CD4-positive, alpha-beta T cell (primary cell): ENCODE data around the gene MVP. TPM values are rescaled to one million over a fixed set of nuclear protein-coding genes. Genes with fewer than 3 reads are reported as not detected.

Source experiments
- ATAC-seq: fragments of 200-7000 bp; cut with Tn5 transposase; one replicate; pipeline ENCODE4 v1.10.0; 2022; ENCODE audit warnings: mild to moderate bottlenecking; ENCODE audit not compliant: poor library complexity
- CTCF ChIA-PET: fragments of 350-600 bp; sonication (Branson Sonifier 250); formaldehyde crosslinking; loops from one replicate; lab custom pipeline; 2021; ENCODE audit warnings: antibody characterized with exemption, inconsistent platforms; lab: Charles Lee
- POLR2A ChIA-PET: fragments of 350-600 bp; sonication (Branson Sonifier 250); formaldehyde crosslinking; loops from one replicate; lab custom pipeline; 2021; ENCODE audit warnings: antibody characterized with exemption, inconsistent platforms; lab: Charles Lee
- DNase-seq, 14 experiments: peaks; one replicate each; pipeline ENCODE4 v3.0.0-alpha.2; 2013 to 2020; ENCODE audit warnings: mixed read lengths in 2 of 14
- H3K27ac ChIP-seq, 2 donors: one replicate each; pipeline versions ENCODE4 v1.5.1 to v1.7.0; 2013; ENCODE audit warnings: low read length in 2 of 2, low read depth in 1 of 2, mild to moderate bottlenecking in 1 of 2
- H3K27me3 ChIP-seq, 2 experiments: 1 replicate in 1 of 2; 2 replicates in 1 of 2; pipeline versions ENCODE4 v1.6.1 to v1.7.0; 2013; ENCODE audit warnings: low read length in 2 of 2, control low read depth in 1 of 2, mild to moderate bottlenecking in 1 of 2, moderate library complexity in 1 of 2; ENCODE audit not compliant: insufficient read depth in 2 of 2, control insufficient read depth in 1 of 2
- H3K36me3 ChIP-seq: one replicate; pipeline ENCODE4 v1.6.1; 2013; ENCODE audit warnings: low read length, control low read depth; ENCODE audit not compliant: insufficient read depth
- H3K4me1 ChIP-seq: one replicate; pipeline ENCODE4 v1.6.1; 2013; ENCODE audit warnings: low read length, control low read depth; ENCODE audit not compliant: insufficient read depth
- H3K4me3 ChIP-seq: one replicate; pipeline ENCODE4 v1.5.1; 2013; ENCODE audit warnings: mild to moderate bottlenecking, low read length, moderate library complexity
- H3K9me3 ChIP-seq, 2 experiments: 1 replicate in 1 of 2; 2 replicates in 1 of 2; pipeline versions ENCODE4 v1.6.1 to v1.7.0; 2013; ENCODE audit warnings: low read length in 2 of 2, mild to moderate bottlenecking in 2 of 2, control low read depth in 1 of 2, moderate library complexity in 1 of 2; ENCODE audit not compliant: control insufficient read depth in 1 of 2, insufficient read depth in 1 of 2
- H3K27ac Mint-ChIP-seq: one replicate; pipeline ENCODE4 v1.8.0; 2020; ENCODE audit warnings: mixed read lengths
- H3K27me3 Mint-ChIP-seq: one replicate; pipeline ENCODE4 v1.8.0; 2021; ENCODE audit warnings: mixed read lengths
- H3K36me3 Mint-ChIP-seq: one replicate; pipeline ENCODE4 v1.8.0; 2021; ENCODE audit warnings: low read depth, mixed read lengths
- H3K4me1 Mint-ChIP-seq: one replicate; pipeline ENCODE4 v1.8.0; 2021; ENCODE audit warnings: low read depth, mixed read lengths
- H3K4me3 Mint-ChIP-seq: one replicate; pipeline ENCODE4 v1.8.0; 2020; ENCODE audit warnings: mild to moderate bottlenecking, mixed read lengths
- H3K9me3 Mint-ChIP-seq: one replicate; pipeline ENCODE4 v1.8.0; 2020; ENCODE audit warnings: mixed read lengths
- intact Hi-C, 2 experiments: fragments of 100-400 bp; cut with DNase I in 1 of 2; cut with micrococcal nuclease in 1 of 2; formaldehyde crosslinking; loops; one replicate each; pipeline versions ENCODE4 v1.15.1 to v1.9.0; 2023 to 2025; cut with DNase I, micrococcal nuclease
- total RNA-seq, 174 experiments: library from RNA in 2 of 174; stranded (reverse) in 2 of 174; gene quantifications; one replicate each; pipeline ENCODE4 v1.2.3 and lab custom pipeline; 2021 to 2026
- TF ChIP-seq, protein P1 (sequence below): fragments of 200-600 bp; IDR thresholded peaks from one replicate; pipeline ENCODE4 v1.8.0; 2022; ENCODE audit warnings: antibody characterized with exemption, mild to moderate bottlenecking

MVP gene
- total RNA-seq, 2 experiments from 2014 or later = 115 to 118 TPM

DNA sequence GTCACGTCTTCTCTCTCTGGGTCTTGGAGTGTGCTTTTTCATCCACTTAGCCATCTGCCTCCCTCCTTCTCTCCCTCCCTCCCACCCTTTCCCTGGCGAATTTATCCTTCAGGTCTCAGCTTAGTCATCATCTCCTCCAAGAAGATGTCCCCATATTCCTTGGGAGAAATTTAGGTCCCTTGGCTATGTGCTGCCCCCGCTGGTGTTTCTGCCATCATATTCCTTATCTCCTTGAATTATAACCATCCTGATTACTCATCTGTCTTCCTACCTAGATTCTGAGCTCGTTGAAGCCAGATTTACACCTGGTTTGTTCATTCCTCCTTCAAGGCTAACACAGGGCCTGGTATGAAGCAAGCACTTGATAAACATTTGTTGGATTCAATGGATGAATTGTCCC lies 74.1 kb downstream of the MVP start:
- ChIA-PET POLR2A (no interaction called here), CTCF (no interaction called here)
- intact Hi-C loops = no loop called here
- peaks cover 0 to 18% of the 10 kb centered on the region in 2 experiments for H3K9me3 ChIP-seq
- Mint-ChIP-seq H3K27me3 (peaks cover 32% of the 10 kb centered on the region), H3K4me1 (no peaks in the 10 kb centered on the region), H3K4me3 (no peak overlapping the region), H3K27ac (no peak overlapping the region), H3K36me3 (no peaks in the 10 kb centered on the region), H3K9me3 (no peaks in the 10 kb centered on the region)
- ATAC-seq = no peak
- no peak overlapping the region for H3K27ac ChIP-seq
- peaks cover 9% of the 10 kb centered on the region for H3K4me1 ChIP-seq
- TF ChIP-seq, protein P1, sequence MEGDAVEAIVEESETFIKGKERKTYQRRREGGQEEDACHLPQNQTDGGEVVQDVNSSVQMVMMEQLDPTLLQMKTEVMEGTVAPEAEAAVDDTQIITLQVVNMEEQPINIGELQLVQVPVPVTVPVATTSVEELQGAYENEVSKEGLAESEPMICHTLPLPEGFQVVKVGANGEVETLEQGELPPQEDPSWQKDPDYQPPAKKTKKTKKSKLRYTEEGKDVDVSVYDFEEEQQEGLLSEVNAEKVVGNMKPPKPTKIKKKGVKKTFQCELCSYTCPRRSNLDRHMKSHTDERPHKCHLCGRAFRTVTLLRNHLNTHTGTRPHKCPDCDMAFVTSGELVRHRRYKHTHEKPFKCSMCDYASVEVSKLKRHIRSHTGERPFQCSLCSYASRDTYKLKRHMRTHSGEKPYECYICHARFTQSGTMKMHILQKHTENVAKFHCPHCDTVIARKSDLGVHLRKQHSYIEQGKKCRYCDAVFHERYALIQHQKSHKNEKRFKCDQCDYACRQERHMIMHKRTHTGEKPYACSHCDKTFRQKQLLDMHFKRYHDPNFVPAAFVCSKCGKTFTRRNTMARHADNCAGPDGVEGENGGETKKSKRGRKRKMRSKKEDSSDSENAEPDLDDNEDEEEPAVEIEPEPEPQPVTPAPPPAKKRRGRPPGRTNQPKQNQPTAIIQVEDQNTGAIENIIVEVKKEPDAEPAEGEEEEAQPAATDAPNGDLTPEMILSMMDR = no peak
- peaks cover 25 to 26% of the 10 kb centered on the region in 2 experiments for H3K27me3 ChIP-seq
- no peak overlapping the region for H3K4me3 ChIP-seq
- DNase-seq = no peak
- H3K36me3 ChIP-seq = no peaks in the 10 kb centered on the region

- intact Hi-C loops = no loop called here
- ATAC-seq (no peak), DNase-seq (no peak)
- TF ChIP-seq, protein P1 = no peak
- Histone ChIP-seq H3K4me3 (no peak overlapping the region), H3K27me3 (peaks cover 28 to 29% of the 10 kb centered on the region in 2 experiments), H3K36me3 (no peaks in the 10 kb centered on the region), H3K4me1 (peaks cover 22% of the 10 kb centered on the region), H3K27ac (no peak overlapping the region), H3K9me3 (peaks cover 0 to 23% of the 10 kb centered on the region in 2 experiments)
- Mint-ChIP-seq H3K9me3 (no peaks in the 10 kb centered on the region), H3K36me3 (no peaks in the 10 kb centered on the region), H3K4me1 (no peaks in the 10 kb centered on the region), H3K27ac (no peak overlapping the region), H3K27me3 (peaks cover 32% of the 10 kb centered on the region), H3K4me3 (no peak overlapping the region)
- POLR2A ChIA-PET = no interaction called here
- CTCF ChIA-PET = no interaction called here
These were observed 76.6 kb downstream of the MVP start for GRCh38 chr16:29896841-29897240.

DNA sequence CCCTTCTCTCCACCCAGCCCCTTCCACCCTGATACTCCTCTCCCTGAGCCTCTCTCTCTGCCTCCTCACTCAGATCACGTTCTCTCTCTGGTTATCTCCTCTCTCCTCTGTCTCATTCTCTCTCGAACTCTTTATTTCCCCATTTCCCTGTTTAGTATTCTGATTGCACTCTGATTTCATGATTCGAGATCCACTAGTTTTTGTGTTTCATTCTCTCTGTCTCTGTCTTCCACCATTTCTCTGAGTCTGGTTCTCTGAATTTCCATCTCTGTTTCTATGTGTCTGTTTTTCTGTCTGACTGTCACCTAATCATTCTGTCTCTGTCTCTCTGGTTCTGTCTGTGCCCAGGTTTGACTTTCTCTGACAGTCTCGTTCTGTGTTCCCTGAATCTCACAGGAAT lies 77.1 kb downstream of the MVP start:
- POLR2A ChIA-PET = no interaction called here
- Histone ChIP-seq H3K36me3 (no peaks in the 10 kb centered on the region), H3K27ac (no peak overlapping the region), H3K4me1 (peaks cover 22% of the 10 kb centered on the region), H3K27me3 (peaks cover 28 to 29% of the 10 kb centered on the region in 2 experiments), H3K4me3 (no peak overlapping the region), H3K9me3 (peaks cover 0 to 23% of the 10 kb centered on the region in 2 experiments)
- Mint-ChIP-seq H3K27ac (no peak overlapping the region), H3K36me3 (no peaks in the 10 kb centered on the region), H3K27me3 (peaks cover 32% of the 10 kb centered on the region), H3K4me3 (no peak overlapping the region), H3K9me3 (no peaks in the 10 kb centered on the region), H3K4me1 (no peaks in the 10 kb centered on the region)
- TF ChIP-seq, protein P1 = no peak
- DNase-seq (no peak), ATAC-seq (no peak)
- intact Hi-C loops = no loop called here
- CTCF ChIA-PET = no interaction called here

Other genes with a start within 250 kb of the MVP start
- gene SPN, start 157.2 kb upstream of the MVP start, total RNA-seq = 10 to 100 TPM; 45.7 to 48.3 TPM
- under 1 TPM; 0.19 to 0.45 TPM for gene QPRT, start 141.3 kb upstream of the MVP start, total RNA-seq
- 100 to 1,000 TPM; 250 to 261 TPM for gene C16orf54, start 74.5 kb upstream of the MVP start, total RNA-seq
- not detected for gene ZG16, start 42.2 kb upstream of the MVP start, total RNA-seq
- gene KIF22, start 29.7 kb upstream of the MVP start, total RNA-seq = 100 to 1,000 TPM in 1 of 2 experiments, 10 to 100 TPM in 1; 99.0 to 101 TPM
- 100 to 1,000 TPM; 251 to 253 TPM for gene MAZ, start 13.9 kb upstream of the MVP start, total RNA-seq
- 1 to 10 TPM; 2.2 to 2.3 TPM for gene PRRT2, start 8.3 kb upstream of the MVP start, total RNA-seq
- gene PAGR1, start 4.3 kb upstream of the MVP start, total RNA-seq = 10 to 100 TPM; 20.3 TPM
- gene CDIPT, start 42.8 kb downstream of the MVP start, total RNA-seq = 10 to 100 TPM; 25.7 to 27.0 TPM
- not detected for gene SEZ6L2, start 79.1 kb downstream of the MVP start, total RNA-seq
- gene ASPHD1, start 80.0 kb downstream of the MVP start, total RNA-seq = not detected
- gene KCTD13, start 105.8 kb downstream of the MVP start, total RNA-seq = 10 to 100 TPM; 40.0 to 43.8 TPM
- 10 to 100 TPM; 56.9 to 63.3 TPM for gene TMEM219, start 141.6 kb downstream of the MVP start, total RNA-seq
- 10 to 100 TPM; 13.1 to 14.1 TPM for gene TAOK2, start 153.4 kb downstream of the MVP start, total RNA-seq
- gene HIRIP3, start 175.2 kb downstream of the MVP start, total RNA-seq = 10 to 100 TPM in 1 of 2 experiments, 1 to 10 TPM in 1; 8.5 to 11.8 TPM
- 10 to 100 TPM; 54.6 to 57.6 TPM for gene INO80E, start 175.8 kb downstream of the MVP start, total RNA-seq
- under 1 TPM; 0.14 TPM for gene DOC2A, start 190.6 kb downstream of the MVP start, total RNA-seq
- gene C16orf92, start 202.7 kb downstream of the MVP start, total RNA-seq = not detected
- not detected for gene TLCD3B, start 210.8 kb downstream of the MVP start, total RNA-seq
- gene ALDOA, start 245.3 kb downstream of the MVP start, total RNA-seq = 100 to 1,000 TPM; 390 to 396 TPM